HEK293T (cell line): ENCODE data around the gene WSB1.
A peak's percentile ranks its signal among the peaks of the same experiment; 100 is the strongest.

Source experiments
- CTCF ChIA-PET: fragments of 350-600 bp; formaldehyde crosslinking; extraction: SDS; loops from one replicate; lab custom pipeline; 2021; ENCODE audit warnings: antibody characterized with exemption, inconsistent platforms; lab: Yijun Ruan, JAX
- POLR2A ChIA-PET: fragments of 350-600 bp; formaldehyde crosslinking; extraction: SDS; loops from one replicate; lab custom pipeline; 2020; ENCODE audit warnings: antibody characterized with exemption, inconsistent platforms; lab: Yijun Ruan, JAX
- DNase-seq: peaks from one replicate; pipeline ENCODE4 v3.0.0; 2012; ENCODE audit warnings: mixed read lengths; ENCODE audit errors: extremely low spot score
- ARNT ChIP-seq: fragments of 450-650 bp; IDR thresholded peaks from 2 replicates; pipeline ENCODE4 v1.6.1; 2017; ENCODE audit warnings: mild to moderate bottlenecking
- BHLHE40 ChIP-seq: fragments of 450-650 bp; IDR thresholded peaks from 2 replicates; pipeline ENCODE4 v1.6.1; 2016; ENCODE audit warnings: mild to moderate bottlenecking, moderate library complexity, borderline replicate concordance
- CTBP1 ChIP-seq: fragments of 450-650 bp; IDR thresholded peaks from 2 replicates; pipeline ENCODE4 v1.6.1; 2016; ENCODE audit warnings: borderline replicate concordance
- ELF4 ChIP-seq: fragments of 450-650 bp; IDR thresholded peaks from 2 replicates; pipeline ENCODE4 v1.6.1; 2017; ENCODE audit warnings: antibody characterized with exemption
- FOXA1 ChIP-seq: fragments of 450-650 bp; IDR thresholded peaks from 2 replicates; pipeline ENCODE4 v1.6.1; 2016; ENCODE audit warnings: mild to moderate bottlenecking
- FOXK2 ChIP-seq: fragments of 450-650 bp; IDR thresholded peaks from 2 replicates; pipeline ENCODE4 v1.6.1; 2016; ENCODE audit warnings: mild to moderate bottlenecking
- HDGF ChIP-seq: fragments of 450-650 bp; IDR thresholded peaks from 2 replicates; pipeline ENCODE4 v1.6.1; 2017; ENCODE audit warnings: antibody characterized with exemption, borderline replicate concordance
- L3MBTL2 ChIP-seq: fragments of 450-650 bp; conservative IDR thresholded peaks from 2 replicates; pipeline ENCODE4 v1.6.1; 2016; ENCODE audit warnings: mild to moderate bottlenecking
- LEF1 ChIP-seq: fragments of 450-650 bp; IDR thresholded peaks from 2 replicates; pipeline ENCODE4 v1.6.1; 2017; ENCODE audit warnings: mild to moderate bottlenecking, borderline replicate concordance
- NFRKB ChIP-seq: fragments of 450-650 bp; IDR thresholded peaks from 2 replicates; pipeline ENCODE4 v1.6.1; 2016; ENCODE audit warnings: mild to moderate bottlenecking, moderate library complexity
- SP1 ChIP-seq: fragments of 450-650 bp; IDR thresholded peaks from 2 replicates; pipeline ENCODE4 v1.6.1; 2017
- SUZ12 ChIP-seq: fragments of 450-650 bp; IDR thresholded peaks from 2 replicates; pipeline ENCODE4 v1.6.1; 2016; ENCODE audit warnings: mild to moderate bottlenecking
- TARDBP ChIP-seq: fragments of 450-650 bp; IDR thresholded peaks from 2 replicates; pipeline ENCODE4 v1.6.1; 2016
- ZNF384 ChIP-seq: fragments of 450-650 bp; IDR thresholded peaks from 2 replicates; pipeline ENCODE4 v1.6.1; 2016
- TF ChIP-seq, protein P1 (sequence below): fragments of 450-650 bp; IDR thresholded peaks from 2 replicates; pipeline ENCODE4 v1.6.1; 2016

WSB1 gene

DNA sequence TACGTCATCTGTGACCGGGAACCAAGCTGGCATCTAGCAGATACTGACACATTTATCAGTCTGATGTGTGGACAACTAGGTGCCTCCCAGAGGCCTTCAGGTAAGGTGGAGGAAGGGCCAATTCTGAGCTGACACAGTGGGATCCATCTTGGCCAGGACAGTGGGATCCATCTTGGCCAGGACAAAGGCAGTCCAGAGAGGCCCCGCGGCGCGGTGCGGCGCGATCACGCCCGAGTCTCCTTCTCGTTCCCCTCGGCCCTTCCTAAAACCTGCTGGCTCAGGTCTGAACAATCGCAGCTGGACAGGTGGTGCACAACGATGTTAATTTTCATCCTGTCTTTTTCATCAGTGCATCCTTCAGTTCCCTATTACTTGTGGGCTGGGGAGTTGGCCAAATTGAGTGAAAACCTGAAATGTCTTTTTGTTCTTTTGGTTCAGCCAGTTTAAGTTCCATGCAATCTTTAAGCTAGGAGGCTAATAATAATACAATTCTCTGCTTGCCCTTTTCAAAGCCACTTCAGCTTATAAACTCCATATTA lies 486 bp upstream of the WSB1 start:
- no peak for TF ChIP-seq NFRKB
- TF ChIP-seq TARDBP = no peak
- no peak for TF ChIP-seq SP1
- no peak for TF ChIP-seq LEF1
- no peak for TF ChIP-seq ELF4
- no peak for TF ChIP-seq BHLHE40
- no peak for DNase-seq
- POLR2A ChIA-PET = interaction anchor here (0.7 to 3.0 kb wide), 18 partner anchors 8 to 1039 kb away, joined by 3 to 21 read pairs (median 6); partner anchors contain the start of gene KSR1
- CTCF ChIA-PET = interaction anchor here (1.1 kb wide), 1 partner anchor 57 kb away, joined by 3 read pairs; no protein-coding TSS in a partner anchor

DNA sequence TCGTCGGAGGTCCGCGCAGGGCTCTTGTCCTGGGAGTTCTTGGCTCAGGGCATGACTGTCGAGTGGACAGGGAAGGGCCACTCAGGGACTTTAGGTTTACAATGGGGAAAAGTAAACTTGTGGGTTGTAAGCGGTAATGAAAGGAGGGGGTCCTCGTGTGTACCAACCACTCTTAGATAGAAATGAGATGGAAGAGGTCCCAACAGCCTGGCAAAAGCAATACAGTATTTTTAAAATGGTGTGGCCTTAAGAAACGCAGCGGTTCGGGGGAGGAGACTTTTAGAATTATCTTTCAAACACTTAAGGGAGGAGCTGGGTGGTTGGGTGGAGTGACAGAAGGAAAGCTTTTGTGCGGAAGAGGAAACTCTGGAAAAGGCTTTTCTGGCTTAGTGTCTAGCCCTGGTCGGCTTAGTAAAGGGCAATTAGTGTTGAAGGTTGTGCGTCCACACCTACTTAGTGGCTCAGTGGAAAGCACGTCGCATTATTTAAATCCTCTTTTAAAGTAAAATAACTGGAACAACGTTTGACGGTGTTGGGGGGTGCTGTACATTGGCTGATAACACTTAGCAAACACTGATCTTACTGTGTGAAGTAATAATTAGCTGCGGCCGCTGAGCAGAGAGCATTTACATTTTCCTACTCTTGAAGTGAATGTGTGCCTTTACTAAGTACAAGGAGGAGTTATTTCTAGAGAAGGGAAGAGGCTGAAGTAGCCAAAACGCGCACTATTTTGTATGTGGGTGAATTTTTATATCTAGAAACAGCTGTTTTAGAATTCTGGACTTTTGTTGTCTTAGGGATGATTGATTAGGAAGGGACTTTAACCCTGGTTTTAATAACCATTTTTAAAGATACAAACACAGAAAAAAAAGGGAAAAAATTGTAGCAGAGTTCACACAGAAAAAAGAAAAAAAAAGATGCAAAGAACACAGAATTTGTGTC lies 1.0 kb downstream of the WSB1 start:
- ChIA-PET POLR2A (interaction anchor here (0.6 to 3.0 kb wide), 29 partner anchors 9 to 195 kb away, joined by 3 to 21 read pairs (median 5); partner anchors contain the start of gene KSR1), CTCF (interaction anchor here (0.5 kb wide), 1 partner anchor 19 kb away, joined by 3 read pairs; no protein-coding TSS in a partner anchor)
- TF ChIP-seq L3MBTL2 = no peak
- TF ChIP-seq, protein P1, sequence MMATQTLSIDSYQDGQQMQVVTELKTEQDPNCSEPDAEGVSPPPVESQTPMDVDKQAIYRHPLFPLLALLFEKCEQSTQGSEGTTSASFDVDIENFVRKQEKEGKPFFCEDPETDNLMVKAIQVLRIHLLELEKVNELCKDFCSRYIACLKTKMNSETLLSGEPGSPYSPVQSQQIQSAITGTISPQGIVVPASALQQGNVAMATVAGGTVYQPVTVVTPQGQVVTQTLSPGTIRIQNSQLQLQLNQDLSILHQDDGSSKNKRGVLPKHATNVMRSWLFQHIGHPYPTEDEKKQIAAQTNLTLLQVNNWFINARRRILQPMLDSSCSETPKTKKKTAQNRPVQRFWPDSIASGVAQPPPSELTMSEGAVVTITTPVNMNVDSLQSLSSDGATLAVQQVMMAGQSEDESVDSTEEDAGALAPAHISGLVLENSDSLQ = peak; percentile 61
- DNase-seq = peak; percentile 21

DNA sequence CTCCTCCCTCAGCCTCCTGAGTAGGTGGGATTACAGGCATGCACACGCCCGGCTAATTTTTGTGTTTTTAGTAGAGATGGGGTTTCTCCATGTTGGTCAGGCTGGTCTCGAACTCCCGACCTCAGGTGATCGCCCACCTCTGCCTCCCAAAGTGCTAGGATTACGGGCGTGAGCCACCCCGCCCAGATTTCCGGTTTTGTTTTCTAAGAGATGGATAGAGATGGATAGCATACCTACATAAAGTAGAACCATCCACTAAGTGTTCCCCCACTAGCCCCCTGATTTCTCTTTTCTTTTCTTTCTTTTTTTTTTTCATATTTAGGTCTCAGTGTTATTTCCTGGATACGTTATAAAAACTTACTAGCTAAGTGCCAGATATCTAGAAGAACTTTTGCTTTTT lies 2.0 kb downstream of the WSB1 start:
- ChIA-PET CTCF (no interaction called here), POLR2A (interaction anchor here (3.0 kb wide), 1 partner anchor 8 kb away, joined by 13 read pairs; no protein-coding TSS in a partner anchor)
- TF ChIP-seq FOXK2 (no peak), SUZ12 (no peak), ZNF384 (no peak), SP1 (no peak), ELF4 (no peak), LEF1 (no peak), FOXA1 (no peak), CTBP1 (no peak), HDGF (no peak), NFRKB (no peak), TARDBP (no peak), ARNT (no peak)
- no peak for DNase-seq

DNA sequence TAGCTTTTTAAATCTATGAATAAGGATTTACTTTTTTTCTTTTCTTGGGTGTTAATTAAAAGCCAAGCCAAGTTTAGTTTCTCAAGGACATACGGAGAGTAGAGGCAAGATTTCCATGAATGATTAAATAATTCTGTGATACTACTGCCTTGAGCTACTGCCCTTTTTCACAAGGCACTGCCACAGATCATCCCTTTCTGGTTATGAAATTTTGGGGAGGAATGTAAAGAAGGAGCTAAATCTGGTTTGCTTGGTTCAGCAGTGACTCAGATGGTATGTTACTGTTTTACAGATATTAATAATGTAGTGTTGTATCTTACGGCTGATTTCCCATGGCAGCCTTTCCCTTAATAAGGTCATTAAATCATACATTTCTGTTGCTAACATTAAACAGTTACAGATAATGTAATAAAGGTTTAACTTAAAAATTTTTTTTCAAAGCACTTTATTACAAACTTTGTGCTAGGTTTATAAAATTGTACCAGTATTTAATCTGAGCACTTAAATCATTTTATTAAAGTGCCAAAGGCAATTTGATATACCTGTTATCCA lies 2.6 kb downstream of the WSB1 start:
- DNase-seq = no peak

DNA sequence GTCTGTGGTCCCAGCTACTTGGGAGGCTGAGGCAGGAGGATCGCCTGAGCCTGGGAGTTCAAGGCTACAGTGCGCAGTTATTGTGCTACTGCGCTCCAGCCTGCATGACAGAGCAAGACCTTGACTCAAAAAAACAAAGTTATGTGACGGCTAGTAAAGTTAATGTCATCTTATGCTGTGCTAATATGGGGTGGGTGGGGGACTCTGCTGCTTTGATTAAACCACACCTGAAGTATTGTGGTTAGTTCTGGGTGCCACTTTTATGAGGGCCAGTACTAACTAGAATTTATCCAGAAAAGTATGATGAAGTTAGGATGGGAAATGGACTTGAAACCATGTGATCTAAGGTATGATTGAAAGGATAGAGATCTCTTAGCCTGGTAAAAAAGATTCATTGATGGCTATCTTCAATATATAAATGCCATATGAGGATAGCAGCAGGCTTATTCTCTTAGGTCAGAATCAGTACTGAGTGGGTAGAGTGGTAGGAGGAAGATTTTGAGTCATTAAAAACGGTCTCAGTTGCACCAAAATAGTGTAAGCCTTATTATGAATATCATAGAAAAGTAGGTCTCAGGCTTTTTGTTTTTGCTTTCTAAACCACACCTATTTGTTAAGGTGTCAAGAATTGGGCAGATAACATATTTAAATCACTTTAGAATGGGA lies 5.6 kb downstream of the WSB1 start:
- ChIA-PET CTCF (no interaction called here), POLR2A (no interaction called here)
- DNase-seq = no peak
- TF ChIP-seq CTBP1 = no peak

More for the DNA sequence above, 2.6 kb downstream of the WSB1 start:
- POLR2A ChIA-PET = no interaction called here
- CTCF ChIA-PET = no interaction called here
- TF ChIP-seq BHLHE40 (no peak), FOXA1 (no peak), FOXK2 (no peak), HDGF (no peak), TARDBP (no peak), L3MBTL2 (no peak), ELF4 (no peak), SUZ12 (no peak), CTBP1 (no peak), SP1 (no peak), LEF1 (no peak), ZNF384 (no peak), NFRKB (no peak)
- TF ChIP-seq, protein P1 = no peak

DNA sequence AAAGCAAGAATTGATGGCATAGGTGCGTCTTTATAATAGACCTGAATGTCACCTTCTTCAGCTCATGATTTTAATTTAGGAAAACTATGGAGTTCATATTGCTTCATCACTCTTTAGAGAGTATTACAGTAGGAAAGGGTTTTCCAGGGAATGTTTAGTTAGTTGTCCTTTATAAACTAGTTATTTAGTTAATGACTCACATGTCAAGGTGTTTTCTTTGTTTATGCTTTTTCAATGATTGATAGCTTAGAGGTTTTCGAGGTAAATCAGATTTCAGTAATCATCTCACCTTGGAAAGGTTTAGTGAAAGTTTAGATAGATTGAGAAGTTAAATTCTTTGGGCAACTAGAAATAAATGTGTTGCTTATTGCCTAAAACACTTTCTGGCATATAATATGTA lies 9.8 kb downstream of the WSB1 start:
- no peak for DNase-seq
- ChIA-PET POLR2A (interaction anchor here (1.7 kb wide), 1 partner anchor 9 kb away, joined by 13 read pairs; the partner anchor contains the start of gene WSB1), CTCF (no interaction called here)
- TF ChIP-seq FOXK2 = no peak
- TF ChIP-seq HDGF = no peak
- TF ChIP-seq TARDBP = no peak
- TF ChIP-seq BHLHE40 = no peak
- TF ChIP-seq ELF4 = no peak
- TF ChIP-seq ZNF384 = no peak
- TF ChIP-seq CTBP1 = no peak
- TF ChIP-seq, protein P1 = no peak
